ENCODE measurements around the gene FAM131C.

FAM131C gene

GRCh38 chr1:16072095-16072494, 1.4 kb downstream of the FAM131C start:
- TF ChIP-seq CTCF (IDR thresholded peaks at IDR 0.05; ENCODE audit: control insufficient read depth, extremely low read depth, insufficient read depth) = no peak
- no peak for DNase-seq (ENCODE audit: low read depth)
- no peak overlapping the region for H3K4me3 ChIP-seq (ENCODE audit: low read depth, low read length)

GRCh38 chr1:16071614-16072013, 1.8 kb downstream of the FAM131C start:
- TF ChIP-seq CTCF (IDR thresholded peaks at IDR 0.05; ENCODE audit: control insufficient read depth, extremely low read depth, insufficient read depth) = no peak
- no peak overlapping the region for H3K4me3 ChIP-seq (ENCODE audit: low read depth, low read length)
- no peak for DNase-seq (ENCODE audit: low read depth)

GRCh38 chr1:16070640-16071355, 2.7 kb downstream of the FAM131C start:
- no peak for TF ChIP-seq CTCF (IDR thresholded peaks at IDR 0.05; ENCODE audit: control insufficient read depth, extremely low read depth, insufficient read depth)
- no peak for DNase-seq (ENCODE audit: low read depth)
- H3K4me3 ChIP-seq (ENCODE audit: low read depth, low read length) = no peak overlapping the region

GRCh38 chr1:16068356-16069270, 4.8 kb downstream of the FAM131C start:
- no peak overlapping the region for H3K4me3 ChIP-seq (ENCODE audit: low read depth, low read length)
- no peak for DNase-seq (ENCODE audit: low read depth)
- no peak for TF ChIP-seq CTCF (IDR thresholded peaks at IDR 0.05; ENCODE audit: control insufficient read depth, extremely low read depth, insufficient read depth)

GRCh38 chr1:16067933-16068332, 5.5 kb downstream of the FAM131C start:
- TF ChIP-seq CTCF (IDR thresholded peaks at IDR 0.05; ENCODE audit: control insufficient read depth, extremely low read depth, insufficient read depth) = no peak
- no peak for DNase-seq (ENCODE audit: low read depth)
- no peak overlapping the region for H3K4me3 ChIP-seq (ENCODE audit: low read depth, low read length)

GRCh38 chr1:16067127-16067768, 6.2 kb downstream of the FAM131C start:
- TF ChIP-seq CTCF (IDR thresholded peaks at IDR 0.05; ENCODE audit: control insufficient read depth, extremely low read depth, insufficient read depth) = no peak
- H3K4me3 ChIP-seq (ENCODE audit: low read depth, low read length) = no peak overlapping the region
- DNase-seq (ENCODE audit: low read depth) = no peak
